ENCODE data around the gene ALCAM.

The ALCAM gene

GRCh38 chr3:105352976-105353375 lies 13.7 kb upstream of the ALCAM start:
- H3K4me3 ChIP-seq = no peak overlapping the region
- H3K9me3 ChIP-seq (ENCODE audit: low read depth, low read length) = no peaks in the 10 kb centered on the region
- no peak overlapping the region for H3K9ac ChIP-seq (ENCODE audit: insufficient read length)
- TF ChIP-seq EZH2 (IDR thresholded peaks at IDR 0.05) (no peak), POLR2AphosphoS5 (IDR thresholded peaks at IDR 0.05; ENCODE audit: borderline replicate concordance, low read depth, low read length) (no peak), FOXP2 (optimal IDR thresholded peaks at IDR 0.05; ENCODE audit: control extremely low read depth, extremely low read length, insufficient read depth) (no peak)
- no peaks in the 10 kb centered on the region for H3K36me3 ChIP-seq (ENCODE audit: insufficient read depth, low read length)
- no peak overlapping the region for H3K27ac ChIP-seq
- no peak for DNase-seq (ENCODE audit: low read depth, low spot score)

- TF ChIP-seq POLR2AphosphoS5 (IDR thresholded peaks at IDR 0.05; ENCODE audit: borderline replicate concordance, low read depth, low read length) (no peak), EZH2 (IDR thresholded peaks at IDR 0.05) (no peak), FOXP2 (optimal IDR thresholded peaks at IDR 0.05; ENCODE audit: control extremely low read depth, extremely low read length, insufficient read depth) (no peak)
- Histone ChIP-seq H3K9me3 (ENCODE audit: low read depth, low read length) (no peaks in the 10 kb centered on the region), H3K4me3 (no peak overlapping the region), H3K9ac (ENCODE audit: insufficient read length) (no peak overlapping the region), H3K36me3 (ENCODE audit: insufficient read depth, low read length) (no peaks in the 10 kb centered on the region), H3K27ac (no peak overlapping the region)
- no peak for DNase-seq (ENCODE audit: low read depth, low spot score)
Observed at GRCh38 chr3:105353485-105354161, 13.1 kb upstream of the ALCAM start.

- H3K9me3 ChIP-seq (ENCODE audit: low read depth, low read length) = no peaks in the 10 kb centered on the region
- TF ChIP-seq EZH2 (IDR thresholded peaks at IDR 0.05) (no peak), POLR2AphosphoS5 (IDR thresholded peaks at IDR 0.05; ENCODE audit: borderline replicate concordance, low read depth, low read length) (no peak), FOXP2 (optimal IDR thresholded peaks at IDR 0.05; ENCODE audit: control extremely low read depth, extremely low read length, insufficient read depth) (no peak)
- H3K9ac ChIP-seq (ENCODE audit: insufficient read length) = no peak overlapping the region
- H3K27ac ChIP-seq = no peak overlapping the region
- DNase-seq (ENCODE audit: low read depth, low spot score) = no peak
- no peaks in the 10 kb centered on the region for H3K36me3 ChIP-seq (ENCODE audit: insufficient read depth, low read length)
- no peak overlapping the region for H3K4me3 ChIP-seq
Observed at GRCh38 chr3:105354429-105354828, 12.3 kb upstream of the ALCAM start.

GRCh38 chr3:105355408-105356061 lies 11.2 kb upstream of the ALCAM start:
- no peak overlapping the region for H3K4me3 ChIP-seq
- H3K9me3 ChIP-seq (ENCODE audit: low read depth, low read length) = no peaks in the 10 kb centered on the region
- peak overlapping the region; percentile 11; the same call in 1 of the 2 replicates for H3K27ac ChIP-seq
- H3K36me3 ChIP-seq (ENCODE audit: insufficient read depth, low read length) = no peaks in the 10 kb centered on the region
- H3K9ac ChIP-seq (ENCODE audit: insufficient read length) = no peak overlapping the region
- TF ChIP-seq EZH2 (IDR thresholded peaks at IDR 0.05) = no peak
- TF ChIP-seq FOXP2 (optimal IDR thresholded peaks at IDR 0.05; ENCODE audit: control extremely low read depth, extremely low read length, insufficient read depth) = no peak
- no peak for TF ChIP-seq POLR2AphosphoS5 (IDR thresholded peaks at IDR 0.05; ENCODE audit: borderline replicate concordance, low read depth, low read length)
- no peak for DNase-seq (ENCODE audit: low read depth, low spot score)

- Histone ChIP-seq H3K36me3 (ENCODE audit: insufficient read depth, low read length) (no peaks in the 10 kb centered on the region), H3K9ac (ENCODE audit: insufficient read length) (no peak overlapping the region), H3K4me3 (no peak overlapping the region), H3K27ac (no peak overlapping the region), H3K9me3 (ENCODE audit: low read depth, low read length) (no peaks in the 10 kb centered on the region)
- DNase-seq (ENCODE audit: low read depth, low spot score) = no peak
- TF ChIP-seq POLR2AphosphoS5 (IDR thresholded peaks at IDR 0.05; ENCODE audit: borderline replicate concordance, low read depth, low read length) (no peak), EZH2 (IDR thresholded peaks at IDR 0.05) (no peak), FOXP2 (optimal IDR thresholded peaks at IDR 0.05; ENCODE audit: control extremely low read depth, extremely low read length, insufficient read depth) (no peak)
Observed at GRCh38 chr3:105356396-105356795, 10.3 kb upstream of the ALCAM start.

GRCh38 chr3:105356988-105357387 lies 9.7 kb upstream of the ALCAM start:
- TF ChIP-seq FOXP2 (optimal IDR thresholded peaks at IDR 0.05; ENCODE audit: control extremely low read depth, extremely low read length, insufficient read depth) = no peak
- no peak for TF ChIP-seq POLR2AphosphoS5 (IDR thresholded peaks at IDR 0.05; ENCODE audit: borderline replicate concordance, low read depth, low read length)
- no peak for TF ChIP-seq EZH2 (IDR thresholded peaks at IDR 0.05)
- Histone ChIP-seq H3K36me3 (ENCODE audit: insufficient read depth, low read length) (no peaks in the 10 kb centered on the region), H3K4me3 (no peak overlapping the region), H3K27ac (no peak overlapping the region), H3K9ac (ENCODE audit: insufficient read length) (no peak overlapping the region), H3K9me3 (ENCODE audit: low read depth, low read length) (no peaks in the 10 kb centered on the region)
- no peak for DNase-seq (ENCODE audit: low read depth, low spot score)

GRCh38 chr3:105359098-105359762 lies 7.5 kb upstream of the ALCAM start:
- Histone ChIP-seq H3K4me3 (no peak overlapping the region), H3K9me3 (ENCODE audit: low read depth, low read length) (no peaks in the 10 kb centered on the region), H3K9ac (ENCODE audit: insufficient read length) (no peak overlapping the region), H3K36me3 (ENCODE audit: insufficient read depth, low read length) (no peaks in the 10 kb centered on the region), H3K27ac (no peak overlapping the region)
- TF ChIP-seq FOXP2 (optimal IDR thresholded peaks at IDR 0.05; ENCODE audit: control extremely low read depth, extremely low read length, insufficient read depth) (no peak), POLR2AphosphoS5 (IDR thresholded peaks at IDR 0.05; ENCODE audit: borderline replicate concordance, low read depth, low read length) (no peak), EZH2 (IDR thresholded peaks at IDR 0.05) (no peak)
- DNase-seq (ENCODE audit: low read depth, low spot score) = no peak

GRCh38 chr3:105360003-105360402 lies 6.7 kb upstream of the ALCAM start:
- Histone ChIP-seq H3K9ac (ENCODE audit: insufficient read length) (no peak overlapping the region), H3K27ac (no peak overlapping the region), H3K36me3 (ENCODE audit: insufficient read depth, low read length) (no peaks in the 10 kb centered on the region), H3K4me3 (no peak overlapping the region), H3K9me3 (ENCODE audit: low read depth, low read length) (no peaks in the 10 kb centered on the region)
- no peak for TF ChIP-seq EZH2 (IDR thresholded peaks at IDR 0.05)
- TF ChIP-seq FOXP2 (optimal IDR thresholded peaks at IDR 0.05; ENCODE audit: control extremely low read depth, extremely low read length, insufficient read depth) = no peak
- TF ChIP-seq POLR2AphosphoS5 (IDR thresholded peaks at IDR 0.05; ENCODE audit: borderline replicate concordance, low read depth, low read length) = no peak
- no peak for DNase-seq (ENCODE audit: low read depth, low spot score)

All from SK-N-MC (cell line).